ENCODE data around the gene PDE4D. TPM values are rescaled to one million over a fixed set of nuclear protein-coding genes. Genes with fewer than 3 reads are reported as not detected.
"Not testable (repeated sequence)": the region's sequence is repeated elsewhere in the genome, so short reads cannot be mapped to it uniquely, and the experiment has no call there.

PDE4D gene
- polyA plus RNA-seq, 6 donors from 2014 or later, result 4.1 to 20.0 (median 12.9) TPM

- H3K9me3 Mint-ChIP-seq, result peaks cover 0 to 2% (median 0%) of the 10 kb centered on the region in 7 donors
- H3K4me1 Mint-ChIP-seq, result peaks cover 0 to 6% (median 0%) of the 10 kb centered on the region in 3 donors
- H3K4me3 Mint-ChIP-seq, result no peak overlapping the region
- H3K27me3 Mint-ChIP-seq, result no peaks in the 10 kb centered on the region
- peaks cover 0 to 4% of the 10 kb centered on the region in 2 donors for H3K36me3 Mint-ChIP-seq
- ATAC-seq (ENCODE audit: low read depth in 2 of 2), result no peak
- DNase-seq, result no peak
- no peak overlapping the region for H3K27ac Mint-ChIP-seq
Observed at GRCh38 chr5:59001154-59001553, 892.4 kb downstream of the PDE4D start.

DNA sequence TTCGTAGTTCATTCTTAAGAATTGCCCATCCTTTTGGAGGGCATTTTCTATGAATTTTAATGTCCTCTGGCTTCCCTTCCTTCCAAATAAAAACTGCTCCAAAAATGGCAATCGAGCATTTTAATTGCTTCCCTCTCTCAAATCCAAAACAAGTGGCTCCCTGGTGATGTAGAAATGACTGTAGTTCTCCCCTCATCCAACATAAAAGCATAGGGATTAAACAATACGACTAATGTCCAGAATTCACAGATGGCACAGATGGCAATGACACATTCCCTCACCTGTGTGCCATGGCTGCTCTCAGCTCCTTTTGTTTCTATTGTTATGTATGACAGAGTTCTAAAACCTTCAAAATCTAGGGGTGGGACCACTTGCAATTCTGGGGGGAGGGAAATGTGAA, 893.3 kb downstream of the PDE4D start:
- H3K9me3 Mint-ChIP-seq, result peaks cover 0 to 3% (median 0%) of the 10 kb centered on the region in 7 donors
- H3K27me3 Mint-ChIP-seq, result no peaks in the 10 kb centered on the region
- peaks cover 0 to 6% (median 0%) of the 10 kb centered on the region in 3 donors for H3K4me1 Mint-ChIP-seq
- H3K36me3 Mint-ChIP-seq, result peaks cover 0 to 4% of the 10 kb centered on the region in 2 donors
- ATAC-seq (ENCODE audit: low read depth in 2 of 2) (no peak), DNase-seq (no peak)
- H3K4me3 Mint-ChIP-seq, result no peak overlapping the region
- H3K27ac Mint-ChIP-seq, result no peak overlapping the region

GRCh38 chr5:58999804-59000203, 893.7 kb downstream of the PDE4D start:
- peaks cover 0 to 4% of the 10 kb centered on the region in 2 donors for H3K36me3 Mint-ChIP-seq
- DNase-seq, result no peak
- peaks cover 0 to 3% (median 0%) of the 10 kb centered on the region in 7 donors for H3K9me3 Mint-ChIP-seq
- no peak overlapping the region for H3K27ac Mint-ChIP-seq
- no peaks in the 10 kb centered on the region for H3K27me3 Mint-ChIP-seq
- no peak for ATAC-seq (ENCODE audit: low read depth in 2 of 2)
- peaks cover 0 to 6% (median 0%) of the 10 kb centered on the region in 3 donors for H3K4me1 Mint-ChIP-seq
- H3K4me3 Mint-ChIP-seq, result no peak overlapping the region

GRCh38 chr5:58998544-58998943, 895.0 kb downstream of the PDE4D start:
- Mint-ChIP-seq H3K36me3 (peaks cover 0 to 4% of the 10 kb centered on the region in 2 donors), H3K4me3 (no peak overlapping the region), H3K27me3 (no peaks in the 10 kb centered on the region), H3K27ac (no peak overlapping the region), H3K9me3 (peaks cover 0 to 3% (median 0%) of the 10 kb centered on the region in 7 donors), H3K4me1 (peaks cover 0 to 6% (median 0%) of the 10 kb centered on the region in 3 donors)
- ATAC-seq (ENCODE audit: low read depth in 2 of 2) (no peak), DNase-seq (no peak)

DNA sequence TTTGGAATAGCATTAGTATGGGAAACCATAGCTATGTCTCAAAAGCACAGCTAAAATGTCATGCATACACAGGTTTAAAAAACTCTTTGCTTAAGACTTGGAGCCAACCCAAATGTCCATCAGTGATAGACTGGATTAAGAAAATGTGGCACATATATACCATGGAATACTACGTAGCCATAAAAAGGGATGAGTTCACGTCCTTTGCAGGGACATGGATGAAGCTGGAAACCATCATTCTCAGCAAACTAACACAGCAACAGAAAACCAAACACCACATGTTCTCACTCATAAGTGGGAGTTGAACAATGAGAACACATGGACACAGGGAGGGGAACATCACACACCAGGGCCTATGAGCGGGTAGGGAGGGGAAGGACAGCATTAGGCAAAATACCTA, 897.7 kb downstream of the PDE4D start:
- ATAC-seq (ENCODE audit: low read depth in 2 of 2); H3K9me3 Mint-ChIP-seq; H3K27ac Mint-ChIP-seq; DNase-seq; H3K27me3 Mint-ChIP-seq; H3K4me1 Mint-ChIP-seq; H3K4me3 Mint-ChIP-seq; H3K36me3 Mint-ChIP-seq: not testable (repeated sequence)

- no peaks in the 10 kb centered on the region for H3K27me3 Mint-ChIP-seq
- DNase-seq, result no peak
- H3K4me1 Mint-ChIP-seq, result no peaks in the 10 kb centered on the region
- ATAC-seq (ENCODE audit: low read depth in 2 of 2), result no peak
- no peaks in the 10 kb centered on the region for H3K36me3 Mint-ChIP-seq
- no peak overlapping the region for H3K4me3 Mint-ChIP-seq
- no peak overlapping the region for H3K27ac Mint-ChIP-seq
- H3K9me3 Mint-ChIP-seq, result peaks cover 0 to 3% (median 0%) of the 10 kb centered on the region in 7 donors
Observed at GRCh38 chr5:58993461-58993860, 900.1 kb downstream of the PDE4D start.

DNA sequence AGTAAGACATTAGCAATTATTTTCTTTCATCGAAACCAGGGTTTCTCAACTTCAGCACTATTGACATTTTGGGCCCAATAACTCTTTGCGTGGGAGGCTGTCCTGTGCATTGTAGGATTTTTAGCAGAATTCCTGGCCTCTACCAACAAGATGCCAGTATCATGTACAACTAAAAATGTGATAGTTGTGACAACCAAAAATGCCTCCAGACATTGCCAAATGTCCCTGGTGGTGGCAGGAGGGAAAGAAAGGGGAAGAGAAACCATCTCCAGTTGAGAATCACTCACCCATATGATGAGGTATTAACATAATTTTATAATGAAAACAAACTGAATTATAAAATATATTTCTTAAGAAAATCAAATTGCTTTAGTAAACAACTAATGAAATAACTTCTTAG, 904.6 kb downstream of the PDE4D start:
- no peaks in the 10 kb centered on the region for H3K4me1 Mint-ChIP-seq
- H3K27ac Mint-ChIP-seq, result no peak overlapping the region
- H3K4me3 Mint-ChIP-seq, result no peak overlapping the region
- H3K36me3 Mint-ChIP-seq, result no peaks in the 10 kb centered on the region
- no peak for DNase-seq
- H3K9me3 Mint-ChIP-seq, result no peaks in the 10 kb centered on the region
- no peak for ATAC-seq (ENCODE audit: low read depth in 2 of 2)
- H3K27me3 Mint-ChIP-seq, result no peaks in the 10 kb centered on the region

DNA sequence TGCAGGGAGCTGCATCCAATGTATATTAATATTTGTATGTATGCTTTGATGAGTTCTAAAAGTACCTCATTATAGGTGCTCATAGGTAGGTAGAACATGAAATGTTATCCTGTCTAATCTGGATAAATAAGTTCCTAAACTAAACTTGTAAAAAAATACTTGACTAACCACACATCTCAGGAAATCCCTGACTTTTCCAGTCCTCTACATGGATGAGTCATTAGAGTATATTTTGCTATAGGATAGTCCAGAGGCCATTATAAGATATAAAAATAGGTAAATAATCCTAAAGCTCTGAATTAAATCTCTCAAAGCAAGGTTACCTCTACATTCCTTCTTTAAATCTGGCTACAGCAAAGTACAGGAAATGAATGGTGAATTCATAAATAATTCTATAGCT, 906.3 kb downstream of the PDE4D start:
- Mint-ChIP-seq H3K9me3 (no peaks in the 10 kb centered on the region), H3K27ac (no peak overlapping the region), H3K36me3 (no peaks in the 10 kb centered on the region), H3K27me3 (no peaks in the 10 kb centered on the region), H3K4me1 (no peaks in the 10 kb centered on the region), H3K4me3 (no peak overlapping the region)
- DNase-seq, result no peak
- no peak for ATAC-seq (ENCODE audit: low read depth in 2 of 2)

GRCh38 chr5:58986281-58986680, 907.2 kb downstream of the PDE4D start:
- Mint-ChIP-seq H3K9me3 (no peaks in the 10 kb centered on the region), H3K4me1 (no peaks in the 10 kb centered on the region), H3K27me3 (no peaks in the 10 kb centered on the region), H3K4me3 (no peak overlapping the region), H3K27ac (no peak overlapping the region), H3K36me3 (no peaks in the 10 kb centered on the region)
- ATAC-seq (ENCODE audit: low read depth in 2 of 2), result no peak
- no peak for DNase-seq

DNA sequence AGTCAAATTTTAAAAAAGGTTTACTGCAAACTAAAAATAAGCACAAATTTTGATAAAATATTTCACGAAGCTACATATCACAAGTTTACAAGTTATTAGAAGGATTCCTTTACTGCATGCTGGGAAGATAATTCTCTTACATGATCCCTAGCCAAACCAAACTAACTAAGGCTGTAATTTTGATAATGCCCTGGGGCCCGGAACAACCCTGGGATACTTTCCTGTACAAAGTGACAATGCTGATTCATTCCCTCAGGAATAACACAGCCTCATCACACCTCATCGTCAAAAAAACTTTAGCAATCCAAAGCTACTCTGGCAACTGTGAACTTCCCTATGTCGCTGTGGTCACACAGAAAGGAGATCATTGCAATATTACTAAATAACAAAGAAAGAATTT, 907.8 kb downstream of the PDE4D start:
- Mint-ChIP-seq H3K9me3 (no peaks in the 10 kb centered on the region), H3K36me3 (peaks cover 0 to 4% of the 10 kb centered on the region in 2 donors), H3K4me1 (no peaks in the 10 kb centered on the region), H3K27ac (peak overlapping the region in 1 of 6 donors; percentile 66), H3K27me3 (no peaks in the 10 kb centered on the region), H3K4me3 (no peak overlapping the region)
- DNase-seq (no peak), ATAC-seq (ENCODE audit: low read depth in 2 of 2) (no peak)

- no peaks in the 10 kb centered on the region for H3K4me1 Mint-ChIP-seq
- no peaks in the 10 kb centered on the region for H3K9me3 Mint-ChIP-seq
- ATAC-seq (ENCODE audit: low read depth in 2 of 2) (no peak), DNase-seq (no peak)
- H3K27me3 Mint-ChIP-seq, result no peaks in the 10 kb centered on the region
- peak overlapping the region in 1 of 6 donors; percentile 64 for H3K27ac Mint-ChIP-seq
- H3K4me3 Mint-ChIP-seq, result no peak overlapping the region
- peaks cover 0 to 4% of the 10 kb centered on the region in 2 donors for H3K36me3 Mint-ChIP-seq
Observed at GRCh38 chr5:58985311-58985710, 908.2 kb downstream of the PDE4D start.

GRCh38 chr5:58983526-58984452, 909.7 kb downstream of the PDE4D start:
- no peak overlapping the region for H3K27ac Mint-ChIP-seq

GRCh38 chr5:58980890-58981289, 912.6 kb downstream of the PDE4D start:
- Mint-ChIP-seq H3K36me3 (peaks cover 0 to 7% of the 10 kb centered on the region in 2 donors), H3K27ac (no peak overlapping the region), H3K4me1 (no peaks in the 10 kb centered on the region), H3K27me3 (no peaks in the 10 kb centered on the region), H3K9me3 (no peaks in the 10 kb centered on the region), H3K4me3 (no peak overlapping the region)
- DNase-seq (no peak), ATAC-seq (ENCODE audit: low read depth in 2 of 2) (no peak)

More at GRCh38 chr5:58983526-58984452, 909.7 kb downstream of the PDE4D start:
- H3K9me3 Mint-ChIP-seq, result no peaks in the 10 kb centered on the region
- no peaks in the 10 kb centered on the region for H3K27me3 Mint-ChIP-seq
- H3K36me3 Mint-ChIP-seq, result peaks cover 0 to 4% of the 10 kb centered on the region in 2 donors
- no peak overlapping the region for H3K4me3 Mint-ChIP-seq
- H3K4me1 Mint-ChIP-seq, result no peaks in the 10 kb centered on the region
- DNase-seq (no peak), ATAC-seq (ENCODE audit: low read depth in 2 of 2) (no peak)

- ATAC-seq (ENCODE audit: low read depth in 2 of 2) (no peak), DNase-seq (no peak)
- Mint-ChIP-seq H3K27ac (no peak overlapping the region), H3K4me1 (no peaks in the 10 kb centered on the region), H3K36me3 (peaks cover 9 to 14% of the 10 kb centered on the region in 2 donors), H3K27me3 (no peaks in the 10 kb centered on the region), H3K9me3 (no peaks in the 10 kb centered on the region), H3K4me3 (no peak overlapping the region)
Observed at GRCh38 chr5:58979090-58979489, 914.4 kb downstream of the PDE4D start.

Data from naive B cell (primary cell).